ENCODE data around the gene GRK3. TPM values are rescaled to one million over a fixed set of nuclear protein-coding genes. Genes with fewer than 3 reads are reported as not detected.

The GRK3 gene
- total RNA-seq, 2 donors from 2014 or later, result 19.4 to 21.0 TPM

GRCh38 chr22:25682109-25682508 is 117.6 kb downstream of the GRK3 start:
- no peaks in the 10 kb centered on the region for H3K4me1 ChIP-seq (ENCODE audit: control insufficient read depth, insufficient read depth, low read length)
- DNase-seq, result no peak
- H3K27me3 ChIP-seq (ENCODE audit: control insufficient read depth, insufficient read depth, low read length, poor library complexity, severe bottlenecking), result no peaks in the 10 kb centered on the region
- H3K9ac ChIP-seq (ENCODE audit: extremely low read depth, low read length, poor library complexity, severe bottlenecking), result no peak overlapping the region
- WGBS, 2 experiments (ENCODE audit: insufficient coverage in 1 of 2, insufficient read length in 1 of 2), result 92 to 95% methylated on average over 2 to 3 of the region's 3 CpGs
- Mint-ChIP-seq H3K27ac (no peak overlapping the region), H3K36me3 (ENCODE audit: low read depth) (peaks cover 5% of the 10 kb centered on the region), H3K9me3 (no peaks in the 10 kb centered on the region), H3K4me3 (no peak overlapping the region), H3K27me3 (ENCODE audit: insufficient read depth) (no peaks in the 10 kb centered on the region), H3K4me1 (no peaks in the 10 kb centered on the region)
- H3K9me3 ChIP-seq (ENCODE audit: control insufficient read depth, low read length), result no peaks in the 10 kb centered on the region
- TF ChIP-seq, protein P1, sequence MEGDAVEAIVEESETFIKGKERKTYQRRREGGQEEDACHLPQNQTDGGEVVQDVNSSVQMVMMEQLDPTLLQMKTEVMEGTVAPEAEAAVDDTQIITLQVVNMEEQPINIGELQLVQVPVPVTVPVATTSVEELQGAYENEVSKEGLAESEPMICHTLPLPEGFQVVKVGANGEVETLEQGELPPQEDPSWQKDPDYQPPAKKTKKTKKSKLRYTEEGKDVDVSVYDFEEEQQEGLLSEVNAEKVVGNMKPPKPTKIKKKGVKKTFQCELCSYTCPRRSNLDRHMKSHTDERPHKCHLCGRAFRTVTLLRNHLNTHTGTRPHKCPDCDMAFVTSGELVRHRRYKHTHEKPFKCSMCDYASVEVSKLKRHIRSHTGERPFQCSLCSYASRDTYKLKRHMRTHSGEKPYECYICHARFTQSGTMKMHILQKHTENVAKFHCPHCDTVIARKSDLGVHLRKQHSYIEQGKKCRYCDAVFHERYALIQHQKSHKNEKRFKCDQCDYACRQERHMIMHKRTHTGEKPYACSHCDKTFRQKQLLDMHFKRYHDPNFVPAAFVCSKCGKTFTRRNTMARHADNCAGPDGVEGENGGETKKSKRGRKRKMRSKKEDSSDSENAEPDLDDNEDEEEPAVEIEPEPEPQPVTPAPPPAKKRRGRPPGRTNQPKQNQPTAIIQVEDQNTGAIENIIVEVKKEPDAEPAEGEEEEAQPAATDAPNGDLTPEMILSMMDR (conservative IDR thresholded peaks at IDR 0.05), result no peak
- H3K36me3 ChIP-seq (ENCODE audit: control insufficient read depth, insufficient read depth, low read length), result no peaks in the 10 kb centered on the region
- no peak overlapping the region for H3K4me3 ChIP-seq (ENCODE audit: low read length)
- H3K27ac ChIP-seq (ENCODE audit: low read depth, low read length), result no peak overlapping the region

DNA sequence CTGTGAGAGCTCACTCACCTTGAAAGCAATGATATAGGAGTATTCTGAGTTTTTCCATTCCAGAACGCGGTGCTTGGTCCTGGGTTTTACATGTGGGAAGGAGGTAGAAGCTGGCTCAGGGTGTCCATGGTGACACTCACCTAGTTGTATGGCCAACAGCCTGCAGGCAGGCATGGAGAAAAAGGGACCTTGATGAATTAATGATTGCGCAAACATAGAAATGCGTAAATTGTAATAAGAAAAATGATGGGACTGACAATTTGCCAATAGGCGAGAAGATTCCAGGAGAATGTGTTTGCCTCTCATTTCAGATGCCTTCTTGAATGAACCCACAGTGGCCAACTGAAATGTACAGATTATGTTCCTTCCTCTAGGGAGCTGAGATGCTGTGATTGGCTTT is 124.2 kb downstream of the GRK3 start:
- H3K27ac Mint-ChIP-seq, result no peak overlapping the region
- peaks cover 14% of the 10 kb centered on the region for H3K36me3 Mint-ChIP-seq (ENCODE audit: low read depth)
- H3K4me3 Mint-ChIP-seq, result no peak overlapping the region
- no peak overlapping the region for H3K27ac ChIP-seq (ENCODE audit: low read depth, low read length)
- H3K4me3 ChIP-seq (ENCODE audit: low read length), result no peak overlapping the region
- H3K9me3 ChIP-seq (ENCODE audit: control insufficient read depth, low read length), result no peaks in the 10 kb centered on the region
- no peak for DNase-seq
- no peaks in the 10 kb centered on the region for H3K9me3 Mint-ChIP-seq
- H3K27me3 Mint-ChIP-seq (ENCODE audit: insufficient read depth), result no peaks in the 10 kb centered on the region
- H3K36me3 ChIP-seq (ENCODE audit: control insufficient read depth, insufficient read depth, low read length), result peaks cover 5% of the 10 kb centered on the region
- no peaks in the 10 kb centered on the region for H3K4me1 Mint-ChIP-seq
- TF ChIP-seq, protein P1 (conservative IDR thresholded peaks at IDR 0.05), result no peak
- 98 to 100% methylated on average over 5 of the region's 5 CpGs for WGBS, 2 experiments (ENCODE audit: insufficient coverage in 1 of 2, insufficient read length in 1 of 2)
- H3K4me1 ChIP-seq (ENCODE audit: control insufficient read depth, insufficient read depth, low read length), result peaks cover 4% of the 10 kb centered on the region
- no peak overlapping the region for H3K9ac ChIP-seq (ENCODE audit: extremely low read depth, low read length, poor library complexity, severe bottlenecking)
- H3K27me3 ChIP-seq (ENCODE audit: control insufficient read depth, insufficient read depth, low read length, poor library complexity, severe bottlenecking), result no peaks in the 10 kb centered on the region

DNA sequence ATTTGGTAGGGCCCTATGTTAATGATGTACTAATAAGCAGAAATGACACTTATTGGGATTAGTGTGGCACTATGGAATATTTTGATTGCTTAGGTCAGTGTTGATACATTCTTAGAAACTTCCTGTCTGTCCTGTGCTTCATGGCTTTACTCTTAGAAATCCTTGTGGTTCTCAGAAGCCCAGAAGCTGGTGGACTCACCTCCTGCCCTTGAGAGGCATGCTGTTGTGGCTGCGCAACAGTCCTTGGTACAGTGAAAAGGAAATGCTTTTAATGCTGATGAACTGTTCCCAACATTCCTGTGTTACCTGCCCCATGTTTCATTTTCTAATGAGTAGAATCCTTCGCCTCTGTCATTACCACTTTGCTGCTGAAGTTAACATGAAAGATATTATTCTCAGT is 125.2 kb downstream of the GRK3 start:
- no peak for DNase-seq
- peaks cover 4% of the 10 kb centered on the region for H3K4me1 ChIP-seq (ENCODE audit: control insufficient read depth, insufficient read depth, low read length)
- no peaks in the 10 kb centered on the region for H3K9me3 ChIP-seq (ENCODE audit: control insufficient read depth, low read length)
- 91 to 100% methylated on average over 1 to 2 of the region's 2 CpGs for whole genome bisulfite sequencing, 2 experiments (ENCODE audit: insufficient coverage in 1 of 2, insufficient read length in 1 of 2)
- no peak overlapping the region for H3K4me3 Mint-ChIP-seq
- H3K36me3 ChIP-seq (ENCODE audit: control insufficient read depth, insufficient read depth, low read length), result peaks cover 5% of the 10 kb centered on the region
- H3K9me3 Mint-ChIP-seq, result no peaks in the 10 kb centered on the region
- peaks cover 13% of the 10 kb centered on the region for H3K36me3 Mint-ChIP-seq (ENCODE audit: low read depth)
- H3K27me3 Mint-ChIP-seq (ENCODE audit: insufficient read depth), result no peaks in the 10 kb centered on the region
- no peak overlapping the region for H3K27ac Mint-ChIP-seq
- TF ChIP-seq, protein P1 (conservative IDR thresholded peaks at IDR 0.05), result no peak
- H3K9ac ChIP-seq (ENCODE audit: extremely low read depth, low read length, poor library complexity, severe bottlenecking), result no peak overlapping the region
- no peaks in the 10 kb centered on the region for H3K4me1 Mint-ChIP-seq
- H3K27me3 ChIP-seq (ENCODE audit: control insufficient read depth, insufficient read depth, low read length, poor library complexity, severe bottlenecking), result no peaks in the 10 kb centered on the region
- no peak overlapping the region for H3K27ac ChIP-seq (ENCODE audit: low read depth, low read length)
- no peak overlapping the region for H3K4me3 ChIP-seq (ENCODE audit: low read length)

Measured in endodermal cell (in vitro differentiated cells).